ENCODE results near the gene NOXA1.

DNA sequence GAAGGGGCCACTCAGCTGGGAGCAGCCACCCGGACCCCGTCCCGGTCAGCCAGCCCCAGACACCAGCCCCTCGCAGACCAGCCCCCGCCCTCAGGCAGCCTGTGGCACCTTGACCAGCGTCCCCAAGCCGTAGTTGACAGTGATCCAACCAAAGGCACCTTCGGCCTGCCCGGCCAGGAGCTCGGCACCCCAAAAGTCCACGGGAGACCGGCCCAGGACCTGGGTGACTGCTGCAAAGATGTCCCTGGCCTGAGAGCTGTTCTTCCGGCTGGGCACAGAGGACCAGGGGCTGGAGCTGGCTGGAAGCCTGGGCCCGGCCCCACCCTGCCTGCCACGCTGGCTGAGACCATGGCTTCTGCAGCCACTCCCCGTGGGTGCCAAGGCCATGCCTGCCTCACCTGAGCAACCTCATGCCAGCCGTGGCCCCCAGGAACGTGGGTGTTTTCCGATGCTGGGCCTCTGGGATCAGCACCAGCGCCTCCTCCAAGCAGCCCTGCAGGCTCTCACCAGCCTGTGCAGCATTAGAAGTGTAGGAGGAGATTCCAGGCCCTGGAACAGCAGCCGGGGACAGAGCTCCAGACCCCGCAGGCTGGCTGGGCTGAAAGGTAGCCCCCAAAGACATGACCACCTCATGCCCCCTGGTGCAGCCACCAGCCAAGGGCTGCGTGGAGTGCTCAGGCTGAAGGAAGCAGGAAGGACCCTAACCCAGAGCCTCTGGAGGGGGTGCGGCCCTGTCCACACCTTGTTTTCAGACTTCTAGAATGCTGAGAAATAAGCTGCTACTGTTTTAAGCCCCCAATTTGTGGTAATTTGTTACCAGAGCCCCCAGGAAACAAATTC, 13.8 kb downstream of the NOXA1 start:
- TF ChIP-seq, protein P1, sequence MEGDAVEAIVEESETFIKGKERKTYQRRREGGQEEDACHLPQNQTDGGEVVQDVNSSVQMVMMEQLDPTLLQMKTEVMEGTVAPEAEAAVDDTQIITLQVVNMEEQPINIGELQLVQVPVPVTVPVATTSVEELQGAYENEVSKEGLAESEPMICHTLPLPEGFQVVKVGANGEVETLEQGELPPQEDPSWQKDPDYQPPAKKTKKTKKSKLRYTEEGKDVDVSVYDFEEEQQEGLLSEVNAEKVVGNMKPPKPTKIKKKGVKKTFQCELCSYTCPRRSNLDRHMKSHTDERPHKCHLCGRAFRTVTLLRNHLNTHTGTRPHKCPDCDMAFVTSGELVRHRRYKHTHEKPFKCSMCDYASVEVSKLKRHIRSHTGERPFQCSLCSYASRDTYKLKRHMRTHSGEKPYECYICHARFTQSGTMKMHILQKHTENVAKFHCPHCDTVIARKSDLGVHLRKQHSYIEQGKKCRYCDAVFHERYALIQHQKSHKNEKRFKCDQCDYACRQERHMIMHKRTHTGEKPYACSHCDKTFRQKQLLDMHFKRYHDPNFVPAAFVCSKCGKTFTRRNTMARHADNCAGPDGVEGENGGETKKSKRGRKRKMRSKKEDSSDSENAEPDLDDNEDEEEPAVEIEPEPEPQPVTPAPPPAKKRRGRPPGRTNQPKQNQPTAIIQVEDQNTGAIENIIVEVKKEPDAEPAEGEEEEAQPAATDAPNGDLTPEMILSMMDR (IDR thresholded peaks at IDR 0.05), result no peak
- TF ChIP-seq POLR2A (IDR thresholded peaks at IDR 0.05), result no peak

Measured in lower leg skin (tissue), 3 donors.